Activated T-cell treated with anti-CD3 and anti-CD28 coated beads for 4 hours (primary cell): ENCODE data around the gene ACTA2.
"Not testable (repeated sequence)": the region's sequence is repeated elsewhere in the genome, so short reads cannot be mapped to it uniquely, and the experiment has no call there.

Experiments
- DNase-seq: peaks from one replicate; pipeline ENCODE4 v3.0.0-alpha.2; 2020

The ACTA2 gene

DNA sequence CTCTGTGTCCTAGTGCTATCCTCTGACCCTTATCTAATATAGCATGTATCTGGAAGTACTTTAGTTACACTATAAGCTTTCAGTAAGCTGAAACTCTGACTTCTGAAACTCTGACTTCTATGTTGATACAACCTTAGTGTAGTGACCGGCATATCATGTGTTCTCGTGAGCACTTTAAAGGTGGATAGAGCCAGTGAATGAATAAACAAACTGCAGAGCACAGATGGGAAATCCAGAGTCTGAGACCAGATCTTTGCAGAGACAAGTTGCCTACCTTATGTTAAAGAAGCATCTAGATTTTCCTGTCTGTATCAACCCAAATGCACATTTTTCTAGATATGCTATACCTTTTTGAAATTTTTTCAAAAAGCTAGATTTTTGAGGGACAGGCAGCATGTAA is 3.5 kb downstream of the ACTA2 start:
- DNase-seq = no peak

DNA sequence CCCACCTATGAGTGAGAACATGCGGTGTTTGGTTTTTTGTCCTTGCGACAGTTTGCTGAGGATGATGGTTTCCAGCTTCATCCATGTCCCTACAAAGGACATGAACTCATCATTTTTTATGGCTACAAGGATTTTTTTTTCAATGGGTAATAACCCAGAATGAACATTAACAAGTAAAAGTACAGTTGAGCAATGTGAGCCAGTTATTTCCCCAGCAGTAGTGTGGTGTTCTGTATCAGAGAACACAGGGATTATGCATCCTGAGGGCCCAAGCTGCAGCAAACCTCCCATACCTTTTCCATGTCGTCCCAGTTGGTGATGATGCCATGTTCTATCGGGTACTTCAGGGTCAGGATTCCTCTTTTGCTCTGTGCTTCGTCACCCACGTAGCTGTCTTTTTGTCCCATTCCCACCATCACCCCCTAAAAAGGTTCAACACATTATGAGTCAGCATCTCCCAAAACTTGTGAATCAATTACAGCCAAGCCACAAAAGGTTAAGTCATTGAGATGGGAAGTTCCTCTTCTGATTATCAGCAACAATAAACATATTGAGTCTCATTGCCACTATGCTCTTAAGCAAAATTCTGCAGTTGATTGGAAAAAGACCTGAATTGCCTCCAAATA is 5.5 kb downstream of the ACTA2 start:
- DNase-seq = no peak

DNA sequence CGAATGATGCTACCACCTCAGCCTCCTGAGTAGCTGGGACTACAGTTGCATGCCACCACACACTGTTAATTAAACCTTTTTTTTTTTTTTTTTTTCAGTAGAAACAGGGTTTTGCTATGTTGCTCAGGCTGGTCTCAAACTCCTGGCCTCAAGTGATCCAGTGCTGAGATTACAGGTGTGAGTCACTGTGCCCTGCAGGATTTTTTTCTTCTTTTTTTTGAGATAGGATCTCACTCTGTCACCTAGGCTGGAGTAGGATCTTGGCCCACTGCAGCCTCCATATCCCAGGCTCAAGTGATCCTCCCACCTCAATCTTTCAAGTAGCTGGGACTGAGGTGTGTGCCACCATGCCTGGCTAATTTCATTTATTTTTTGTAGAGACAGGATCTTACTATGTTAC is 6.4 kb downstream of the ACTA2 start:
- DNase-seq = no peak

DNA sequence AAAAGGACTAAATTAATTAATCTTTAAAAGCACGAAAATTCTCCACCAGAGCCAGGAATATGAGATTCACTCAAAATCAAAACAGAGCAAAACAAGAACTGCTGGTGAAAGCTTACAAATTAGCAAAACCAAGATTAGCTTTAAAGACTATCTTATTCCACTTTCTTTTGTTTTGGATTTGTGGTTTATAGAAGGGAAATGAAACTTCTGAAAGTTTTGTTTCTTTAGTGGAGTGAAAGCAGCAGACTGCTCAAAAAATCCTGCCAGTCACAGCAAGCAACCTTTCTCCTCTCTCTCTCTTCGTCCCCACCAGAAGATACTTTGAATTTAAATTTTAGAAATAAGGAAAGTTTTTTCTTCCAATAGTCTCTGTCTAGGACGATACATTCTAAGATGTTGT is 7.8 kb downstream of the ACTA2 start:
- no peak for DNase-seq

DNA sequence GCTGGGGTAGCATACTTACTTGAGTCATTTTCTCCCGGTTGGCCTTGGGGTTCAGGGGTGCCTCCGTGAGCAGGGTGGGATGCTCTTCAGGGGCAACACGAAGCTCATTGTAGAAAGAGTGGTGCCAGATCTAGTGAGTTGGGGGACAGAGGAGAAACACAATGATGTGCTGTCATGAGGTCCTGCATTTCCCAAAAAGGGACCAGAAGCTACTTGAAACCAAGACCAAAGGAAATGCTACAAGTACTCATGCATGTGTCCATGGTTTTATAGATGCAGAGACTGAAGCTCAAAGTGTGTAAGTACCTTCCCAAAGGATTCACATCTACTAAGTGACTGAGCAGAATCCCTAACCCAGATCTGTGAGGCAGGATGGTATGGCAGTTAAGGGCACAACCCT is 8.8 kb downstream of the ACTA2 start:
- no peak for DNase-seq

DNA sequence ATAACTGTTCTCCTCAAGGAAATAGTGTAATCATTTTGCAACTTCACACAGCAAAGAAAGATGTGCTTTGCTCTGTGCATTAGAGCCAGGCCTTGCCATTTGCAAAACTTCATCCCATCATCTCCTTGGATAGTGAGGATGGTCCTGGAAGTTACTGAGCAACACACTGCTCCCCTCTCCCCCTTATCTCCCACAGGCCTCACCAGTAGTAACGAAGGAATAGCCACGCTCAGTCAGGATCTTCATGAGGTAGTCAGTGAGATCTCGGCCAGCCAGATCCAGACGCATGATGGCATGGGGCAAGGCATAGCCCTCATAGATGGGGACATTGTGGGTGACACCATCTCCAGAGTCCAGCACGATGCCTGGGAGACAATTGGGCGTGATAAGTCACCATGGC is 11.5 kb downstream of the ACTA2 start:
- no peak for DNase-seq

DNA sequence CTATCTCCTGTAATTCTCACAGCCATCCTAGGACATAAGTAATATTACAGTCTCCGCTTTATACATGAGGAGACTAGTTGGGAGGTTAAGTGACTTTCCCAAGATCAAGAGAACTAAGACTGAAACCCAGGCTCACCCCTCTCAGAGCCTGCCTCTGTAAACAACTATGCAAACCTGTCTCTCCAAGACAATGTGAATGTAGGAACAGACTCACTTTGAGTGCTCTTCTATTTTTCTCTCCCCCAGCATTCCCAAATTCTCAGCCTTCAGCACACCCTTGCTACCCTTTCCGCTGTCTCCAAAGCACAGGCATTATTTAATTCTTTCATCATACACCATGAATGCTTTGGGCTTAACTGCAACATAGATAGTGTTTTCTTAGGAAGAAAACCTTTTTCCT is 13.6 kb downstream of the ACTA2 start:
- DNase-seq = no peak

DNA sequence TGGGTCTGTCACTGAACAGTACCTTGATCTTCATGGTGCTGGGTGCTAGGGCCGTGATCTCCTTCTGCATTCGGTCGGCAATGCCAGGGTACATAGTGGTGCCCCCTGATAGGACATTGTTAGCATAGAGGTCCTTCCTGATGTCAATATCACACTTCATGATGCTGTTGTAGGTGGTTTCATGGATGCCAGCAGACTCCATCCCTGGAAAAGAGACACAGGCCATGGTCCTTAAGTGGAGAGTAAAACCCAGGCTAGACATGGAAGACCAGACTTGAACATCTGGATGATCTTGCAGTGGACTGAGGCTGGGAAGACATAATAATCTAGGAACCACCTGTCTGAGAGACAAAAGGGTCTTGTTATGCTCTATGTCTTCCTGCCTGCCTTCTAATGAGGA is 14.5 kb downstream of the ACTA2 start:
- no peak for DNase-seq

DNA sequence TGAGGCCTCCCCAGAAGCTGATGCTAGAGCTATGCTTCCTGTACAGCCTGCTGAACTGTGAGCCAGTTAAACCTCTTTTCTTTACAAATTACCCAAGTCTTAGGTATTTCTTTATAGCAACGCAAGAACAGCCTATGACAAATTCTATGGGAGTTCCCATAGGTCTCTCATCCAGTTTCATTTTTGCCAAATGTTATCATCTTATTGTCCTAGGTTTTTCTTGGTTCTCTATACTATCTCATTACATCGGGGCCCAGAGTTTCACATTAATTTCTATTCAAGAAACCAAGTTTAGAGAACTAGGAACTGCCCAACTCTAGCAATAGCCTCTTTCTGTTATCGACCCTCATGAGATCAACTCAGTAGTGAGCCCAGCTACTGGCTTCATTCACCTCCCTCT is 15.9 kb downstream of the ACTA2 start:
- DNase-seq = no peak

DNA sequence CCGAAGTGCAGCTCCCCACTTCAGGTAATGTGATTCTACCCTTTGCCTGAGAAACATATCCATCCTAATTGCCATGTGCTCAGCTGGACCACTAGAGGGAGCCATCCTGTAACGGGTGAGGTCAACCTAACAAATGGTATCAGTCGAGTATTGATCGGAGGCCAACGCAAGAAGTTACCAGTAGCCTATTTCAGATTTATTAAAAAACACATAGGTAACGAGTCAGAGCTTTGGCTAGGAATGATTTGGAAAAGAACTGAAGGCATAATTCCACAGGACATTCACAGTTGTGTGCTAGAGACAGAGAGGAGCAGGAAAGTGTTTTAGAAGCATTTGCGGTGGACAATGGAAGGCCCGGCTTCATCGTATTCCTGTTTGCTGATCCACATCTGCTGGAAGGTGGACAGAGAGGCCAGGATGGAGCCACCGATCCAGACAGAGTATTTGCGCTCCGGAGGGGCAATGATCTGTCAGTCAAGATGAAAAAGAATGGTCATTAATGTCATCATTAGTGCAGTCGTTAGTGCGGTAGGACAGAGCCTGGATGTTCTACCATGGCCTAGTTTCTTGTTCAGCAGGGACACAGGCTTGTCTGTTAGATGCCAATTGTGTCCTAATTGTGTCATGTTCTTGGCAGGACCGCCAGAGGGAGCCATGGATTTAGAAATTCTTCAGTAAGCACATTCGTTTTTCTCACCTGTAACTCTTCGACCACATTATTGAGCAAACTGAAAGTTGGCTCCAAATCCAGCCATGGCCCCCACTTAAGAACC is 17.5 kb downstream of the ACTA2 start:
- DNase-seq = peak; percentile 53

DNA sequence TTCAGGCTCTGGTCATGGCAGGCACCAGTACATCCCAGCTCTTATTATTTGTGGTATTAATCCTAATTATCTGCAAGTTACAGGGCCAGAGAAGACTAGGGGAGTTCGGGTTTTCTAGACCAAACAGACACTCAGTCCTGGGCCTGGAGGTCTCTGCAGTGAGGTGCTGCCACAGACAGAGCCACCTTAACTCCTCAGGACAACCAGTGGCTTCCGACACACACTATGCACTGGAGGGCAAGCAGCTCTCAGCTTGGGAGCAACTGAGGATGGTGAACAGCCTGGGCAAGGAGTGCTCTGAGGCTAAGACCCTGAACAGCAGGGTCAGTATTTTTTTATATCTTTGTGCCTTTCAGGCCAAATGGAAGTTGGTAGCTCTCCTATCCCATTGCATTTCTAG is 19.0 kb downstream of the ACTA2 start:
- DNase-seq = no peak

DNA sequence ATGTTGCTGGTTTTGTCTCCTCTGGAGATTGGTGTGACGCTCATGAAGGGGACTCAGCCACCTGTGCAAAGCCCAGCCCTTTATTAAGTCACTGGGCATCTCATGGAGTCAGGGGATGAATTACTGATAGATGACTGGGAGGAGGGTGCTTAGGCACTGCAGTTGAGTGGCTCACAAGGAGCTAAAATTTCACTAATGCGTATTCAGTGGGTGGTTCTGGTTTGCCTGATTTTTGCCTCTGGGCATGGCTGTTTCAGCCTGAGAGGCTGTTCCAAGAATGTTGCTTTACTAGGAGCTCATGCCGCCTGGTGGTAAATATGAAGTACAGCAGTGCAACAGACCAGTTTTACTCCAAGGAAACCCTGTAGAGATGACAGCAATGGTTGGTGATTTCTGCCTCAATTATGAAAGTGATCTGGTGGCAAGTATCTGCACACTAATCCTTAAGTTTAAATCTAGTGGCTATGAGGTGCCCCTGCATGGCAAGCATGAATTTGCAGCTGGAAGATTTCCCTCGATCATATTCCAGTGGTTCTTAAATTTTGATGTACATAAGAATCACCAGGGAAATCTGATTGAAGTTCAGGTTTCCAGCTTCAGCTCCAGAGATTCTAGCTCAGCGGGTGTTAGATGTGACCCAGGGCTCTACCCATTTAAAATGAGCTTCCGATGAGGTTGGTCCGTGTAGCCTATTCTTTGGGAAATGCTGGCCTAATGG is 19.9 kb downstream of the ACTA2 start:
- DNase-seq = peak; percentile 7

DNA sequence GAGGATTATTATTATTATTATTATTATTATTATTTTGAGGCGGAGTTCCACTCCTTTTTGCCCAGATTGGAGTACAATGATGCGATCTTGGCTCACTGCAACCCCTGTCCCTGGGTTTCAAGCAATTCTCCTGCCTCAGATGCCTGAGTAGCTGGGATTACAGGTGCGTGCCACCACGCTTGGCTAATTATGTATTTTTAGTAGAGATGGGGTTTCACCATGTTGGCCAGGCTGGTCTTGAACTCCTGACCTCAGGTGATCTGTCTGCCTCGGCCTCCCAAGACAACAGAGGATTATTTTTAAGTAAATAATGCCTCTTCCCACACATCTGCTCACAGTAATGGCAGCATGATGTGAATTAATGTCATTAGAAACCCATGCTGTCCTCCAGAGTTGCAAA is 20.5 kb downstream of the ACTA2 start:
- not testable (repeated sequence) for DNase-seq

DNA sequence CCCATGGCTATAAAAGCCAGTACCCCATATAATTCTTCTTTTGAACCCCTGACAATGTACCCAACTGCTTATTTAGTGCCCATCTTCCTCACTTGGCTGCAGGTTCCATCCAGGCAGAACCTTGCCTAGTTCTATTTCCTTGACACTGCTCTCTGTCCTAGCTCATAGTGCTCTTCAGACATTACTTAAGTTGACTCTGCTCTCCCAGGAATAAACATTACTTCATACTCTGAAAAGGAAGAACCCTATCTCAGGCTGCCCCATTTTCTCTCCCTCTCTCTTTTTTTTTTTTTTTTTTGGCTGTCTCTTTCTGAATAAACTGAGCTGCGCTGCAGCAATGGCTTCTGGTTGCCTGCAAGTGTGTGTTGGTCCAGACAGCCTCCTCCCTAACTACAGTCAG is 21.0 kb downstream of the ACTA2 start:
- no peak for DNase-seq

DNA sequence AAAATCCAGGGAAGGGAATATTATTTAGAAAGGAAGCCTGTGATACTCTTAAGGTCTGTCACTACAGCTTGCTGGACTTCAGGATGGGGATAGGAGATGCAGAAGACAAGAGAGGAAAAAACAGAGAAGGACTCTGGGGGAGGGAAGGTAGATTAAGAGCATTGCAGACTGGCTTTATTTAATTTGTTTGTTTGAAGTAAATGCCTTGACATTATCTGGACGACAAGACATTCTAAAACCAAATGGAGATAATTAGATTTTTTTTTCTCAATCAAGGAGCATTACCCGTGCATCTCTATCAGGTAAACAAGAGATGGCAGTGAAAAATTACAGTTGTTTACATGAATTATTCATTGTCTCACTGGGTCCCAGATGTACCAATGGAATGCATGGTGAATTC is 24.3 kb downstream of the ACTA2 start:
- DNase-seq = no peak

DNA sequence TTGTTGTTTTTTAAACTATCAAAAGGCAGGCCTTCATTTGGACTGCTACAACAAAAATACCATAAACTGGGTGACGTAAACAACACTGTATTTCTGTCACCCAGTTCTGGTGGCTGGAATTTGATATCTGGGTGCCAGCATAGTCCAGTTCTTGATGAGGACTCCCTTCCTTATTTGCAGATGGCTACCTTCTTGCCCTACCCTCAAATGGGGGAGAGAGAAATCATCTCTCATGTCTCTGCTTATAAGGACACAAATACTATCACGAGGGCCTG is 25.2 kb downstream of the ACTA2 start:
- DNase-seq = no peak

DNA sequence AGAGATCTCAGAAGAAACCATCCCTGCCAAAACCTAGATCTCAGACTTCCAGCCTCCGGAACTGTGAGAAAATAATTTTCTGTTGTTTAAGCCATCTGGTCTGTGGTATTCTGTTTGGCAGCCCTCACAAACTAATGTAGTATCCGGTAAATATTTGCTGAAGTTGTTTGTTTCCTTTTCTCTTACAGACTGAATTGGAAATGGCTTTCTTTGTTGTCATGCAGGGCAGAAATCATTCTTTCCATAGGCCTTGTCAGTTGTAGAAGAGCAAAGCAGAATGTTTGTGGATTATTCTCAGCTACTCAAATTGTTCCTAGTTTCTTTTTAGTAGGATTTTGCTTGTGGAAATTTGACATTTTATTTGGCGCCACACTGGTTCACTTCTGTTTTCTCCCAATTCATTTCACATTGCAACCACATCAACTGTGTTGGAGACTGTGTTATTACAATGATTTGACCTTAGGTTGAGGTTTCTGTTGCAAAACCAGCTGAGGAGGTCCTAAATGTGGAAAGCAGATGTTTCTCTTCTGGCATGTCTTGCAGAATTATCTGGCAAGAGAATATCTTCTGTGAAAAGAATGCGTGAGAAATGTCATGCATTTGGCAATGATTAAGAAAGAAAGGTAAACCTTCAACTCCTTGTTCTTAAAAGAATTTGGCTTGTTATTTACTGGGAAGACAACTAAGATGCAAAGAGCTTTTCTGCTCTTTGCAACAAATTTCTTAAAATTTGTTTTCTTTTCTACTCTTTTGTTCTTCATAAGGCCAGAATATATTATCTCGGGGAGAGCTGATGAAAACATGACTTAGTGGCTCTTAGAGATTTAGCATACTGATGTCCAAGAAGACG is 25.8 kb downstream of the ACTA2 start:
- no peak for DNase-seq

DNA sequence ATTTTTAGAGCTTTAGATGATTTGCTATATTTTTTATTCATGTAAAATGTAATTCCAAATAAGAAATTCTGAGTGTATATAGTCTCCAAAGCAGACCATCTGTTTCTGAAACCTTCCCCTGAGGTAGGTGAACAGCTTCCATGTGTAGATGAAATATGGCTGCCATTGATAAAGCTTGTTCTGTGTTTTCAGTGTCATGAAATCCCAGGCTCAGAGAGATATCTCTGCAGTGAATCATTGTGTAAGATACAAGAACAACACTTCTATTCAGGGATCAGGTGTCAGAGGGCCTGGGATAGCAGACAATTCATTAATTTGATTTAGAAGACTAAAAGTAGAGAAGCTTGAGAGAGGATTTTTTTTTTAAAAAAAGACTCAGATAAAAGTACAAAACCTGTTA is 29.1 kb downstream of the ACTA2 start:
- no peak for DNase-seq

DNA sequence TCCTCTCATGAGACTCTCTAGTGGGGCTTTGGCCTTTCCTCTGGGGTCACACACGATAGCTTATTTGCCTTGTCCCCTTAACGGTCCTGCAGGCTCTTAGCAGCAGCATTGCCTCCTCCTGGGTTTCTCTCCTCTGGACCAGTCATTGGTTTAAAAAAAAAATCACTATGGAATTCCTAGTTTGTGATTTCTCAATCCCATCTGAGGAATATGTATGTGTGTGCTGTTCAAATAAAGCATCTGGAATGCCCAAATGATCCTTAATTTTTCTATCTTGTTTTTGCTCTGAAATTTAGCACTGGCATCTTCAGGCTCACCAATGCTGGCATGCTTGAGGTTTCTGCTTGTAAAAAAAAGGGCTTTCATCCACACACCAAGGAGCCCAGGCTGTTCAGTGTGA is 30.5 kb downstream of the ACTA2 start:
- DNase-seq = no peak

DNA sequence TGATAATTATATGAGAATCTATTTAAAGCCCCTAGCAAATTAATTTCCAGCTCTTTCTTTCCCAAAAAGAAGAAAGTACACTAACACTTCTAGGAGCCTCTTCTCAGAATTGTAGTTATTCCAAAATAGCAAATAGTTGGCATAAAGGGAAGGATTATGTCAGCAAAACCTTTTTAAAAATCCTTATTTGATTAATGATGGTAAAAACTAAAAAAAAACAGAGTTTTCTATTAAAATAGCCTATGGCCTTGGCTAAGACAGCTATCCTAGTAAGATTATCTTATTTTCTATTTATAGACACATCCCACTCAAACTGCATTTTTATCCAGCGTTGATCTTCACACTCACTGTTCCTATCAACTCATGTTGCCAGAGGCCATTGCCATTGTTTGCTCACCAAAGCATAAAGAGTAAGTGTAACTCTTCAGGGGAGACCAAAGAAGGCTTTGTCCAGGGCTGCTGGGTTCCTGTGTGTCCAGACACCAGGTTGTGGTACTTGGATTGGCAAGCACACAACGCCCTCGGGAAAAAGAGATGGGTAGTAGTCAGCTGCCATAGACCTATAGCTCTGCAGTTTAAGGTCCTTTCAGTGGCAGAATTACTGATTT is 31.5 kb downstream of the ACTA2 start:
- DNase-seq = no peak

DNA sequence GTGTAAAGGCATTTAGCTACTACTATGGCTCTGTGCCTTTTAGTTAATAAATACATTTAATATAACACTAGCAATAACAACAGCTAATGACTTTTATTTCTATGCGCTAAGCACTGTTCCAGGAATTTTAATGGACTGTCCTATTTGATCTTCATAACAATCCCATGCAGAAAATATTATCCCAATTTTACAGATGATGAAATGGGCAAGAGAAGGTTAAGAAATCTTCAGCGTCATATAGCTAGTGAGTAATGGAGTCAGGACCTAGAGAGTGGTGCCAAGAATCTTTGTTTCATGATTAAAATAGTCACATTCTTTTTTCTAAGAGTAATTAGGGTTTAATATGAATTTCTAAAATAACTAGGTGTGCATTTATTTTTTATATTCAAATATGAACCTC is 32.4 kb downstream of the ACTA2 start:
- no peak for DNase-seq

DNA sequence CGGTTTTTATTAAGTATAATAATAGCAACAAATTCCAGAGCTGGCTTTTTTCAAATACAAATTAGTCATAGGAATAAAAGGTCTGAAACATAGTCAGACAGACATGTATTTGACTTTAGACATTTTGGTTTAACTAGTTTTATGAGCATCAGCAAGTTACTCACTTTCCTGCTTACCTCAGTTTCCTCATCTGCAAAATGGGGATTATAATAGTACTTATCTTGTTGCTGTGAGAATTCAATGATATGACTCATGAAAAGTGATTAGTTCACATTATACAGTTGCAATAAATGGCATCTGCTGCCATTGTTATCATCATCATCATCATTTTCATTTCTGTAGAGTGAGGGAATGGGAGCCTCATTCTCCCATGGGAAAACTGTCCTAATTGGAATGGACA is 33.5 kb downstream of the ACTA2 start:
- DNase-seq = no peak

DNA sequence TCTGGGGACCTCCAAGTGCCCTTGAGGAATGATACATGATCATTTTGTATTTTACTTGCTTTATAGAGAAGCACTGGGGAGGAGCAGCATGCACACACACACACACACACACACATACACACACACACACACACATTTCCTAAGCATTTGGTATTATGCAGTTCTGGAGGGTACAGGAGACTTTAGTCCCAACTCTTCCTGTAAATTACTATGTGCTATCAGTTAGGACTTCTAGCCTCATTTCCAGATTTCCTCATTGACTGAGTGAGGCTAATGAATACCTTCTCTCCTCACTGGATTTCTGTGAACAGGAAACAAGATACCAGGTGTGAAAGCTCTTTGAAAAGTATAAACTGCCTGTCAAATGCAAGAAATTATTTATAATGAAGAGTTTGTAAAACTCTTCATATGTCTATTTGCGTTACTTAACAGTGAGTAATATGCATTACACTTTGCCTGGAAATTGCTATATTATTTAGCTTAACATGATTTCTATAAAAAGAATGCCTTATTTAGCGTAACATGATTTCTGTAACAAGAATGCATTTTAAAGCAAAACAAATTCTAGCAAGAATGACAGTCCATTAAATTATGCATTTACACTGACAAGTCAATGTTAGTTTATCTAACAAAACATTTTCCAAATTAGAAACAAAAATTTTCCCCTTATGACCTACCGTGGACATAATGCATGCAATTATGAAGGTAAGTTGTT is 34.2 kb downstream of the ACTA2 start:
- DNase-seq = no peak
